Heart right ventricle (tissue), 16 donors: ENCODE results near the gene C4orf36. TPM values are rescaled to one million over a fixed set of nuclear protein-coding genes. Genes with fewer than 3 reads are reported as not detected.

Experiments
- ATAC-seq, 8 donors: fragments of 200-7000 bp; cut with Tn5 transposase; one replicate each; pipeline ENCODE4 v1.9.1; 2020; ENCODE audit warnings: mild to moderate bottlenecking in 8 of 8, moderate library complexity in 8 of 8, moderate number of reproducible peaks in 1 of 8
- DNase-seq, 2 donors: peaks; one replicate each; pipeline ENCODE4 v3.0.0-alpha.2; 2020
- H3K27ac ChIP-seq, 10 donors: fragments of 200-600 bp; sonication (generic) in 2 of 10; one replicate each; pipeline versions ENCODE4 v1.5.0 to v1.8.0; 2020 to 2022; ENCODE audit warnings: mild to moderate bottlenecking in 3 of 10
- H3K27me3 ChIP-seq, 7 donors: fragments of 200-600 bp; one replicate each; pipeline ENCODE4 v1.8.0; 2021 to 2022; ENCODE audit warnings: mild to moderate bottlenecking in 2 of 7
- H3K36me3 ChIP-seq, 9 donors: fragments of 200-600 bp; sonication (generic) in 1 of 9; one replicate each; pipeline versions ENCODE4 v1.5.0 to v1.8.0; 2020 to 2022; ENCODE audit warnings: mild to moderate bottlenecking in 2 of 9
- H3K4me1 ChIP-seq, 9 donors: fragments of 200-600 bp; sonication (generic) in 1 of 9; one replicate each; pipeline versions ENCODE4 v1.5.0 to v1.8.0; 2020 to 2022; ENCODE audit warnings: mild to moderate bottlenecking in 4 of 9
- H3K4me3 ChIP-seq, 10 donors: fragments of 200-600 bp; sonication (generic) in 2 of 10; one replicate each; pipeline versions ENCODE4 v1.5.0 to v1.8.0; 2020 to 2022; ENCODE audit warnings: mild to moderate bottlenecking in 7 of 10, moderate library complexity in 2 of 10
- H3K9me3 ChIP-seq, 11 donors: fragments of 200-600 bp in 10 of 11; sonication (generic) in 2 of 11; one replicate each; pipeline versions ENCODE4 v1.5.0 to v1.8.0; 2013 to 2022; ENCODE audit warnings: mild to moderate bottlenecking in 2 of 11, control low read depth in 1 of 11, moderate library complexity in 1 of 11
- WGBS, 2 donors: extraction: QIAGEN DNeasy Blood & Tissue Kit; methylation state at CpG; one replicate each; pipeline ENCODE4 v1.1.7; 2013; ENCODE audit warnings: inconsistent platforms in 1 of 2; 5-methylcytosine and 5-hydroxymethylcytosine counted together
- intact Hi-C, 10 donors: fragments of 100-400 bp; cut with DNase I; formaldehyde crosslinking; loops; one replicate each; pipeline versions ENCODE4 v1.11.1 to v1.14.2; 2022
- long read RNA-seq, 3 donors: library from polyadenylated mRNA; unstranded; transcript quantifications; one replicate each; pipeline ENCODE4 v2.0.0, GENCODE V29; 2020 to 2021
- polyA plus RNA-seq, 2 donors: library from polyadenylated mRNA; stranded (reverse); fragments of 200-250 nt; gene quantifications; one replicate each; pipeline ENCODE4 v1.2.3, GENCODE V29; 2013
- total RNA-seq, 10 donors: library from RNA; stranded (reverse); fragmentation: NEBNext Ultra II Directional in 3 of 10; extraction: Animal tissue kit (Norgen Biotek cat#: 25700) in 3 of 10; gene quantifications; one replicate each; pipeline versions ENCODE4 v1.2.1 to v1.2.4, GENCODE V29; 2021 to 2023
- TF ChIP-seq, protein P1 (sequence below), 9 donors: fragments of 200-600 bp; sonication (generic) in 2 of 9; IDR thresholded peaks; one replicate each; pipeline versions ENCODE4 v1.5.0 to v1.8.0; 2021 to 2022; ENCODE audit warnings: antibody characterized with exemption in 9 of 9, mild to moderate bottlenecking in 5 of 9, moderate library complexity in 1 of 9
- donor health status: Arrhythmogenic right ventricular cardiomyopathy.
- donor health status: ischemic (EF 13 %, LVEDD 7.1; RV severe dilation, severe dysfunction).
- donor health status: healthy with polysubstance abuse.
- donor health status: DM: no; HTN: yes; CAD: no.
- donor health status: DM: no; HTN: no; CAD: no.
- donor health status: ischemic (EF 25% LVEDD 6.9; RV normal size, moderate dysfunction).
- donor health status: ischemic (EF 25% LVEDD 5.7; RV mildly dilated, moderate dysfunction).
- donor health status: healthy.
- donor health status: DM: yes; HTN: yes; CAD: no.
- donor health status: Ischemic cardiomyopathy.
- donor health status: ischemic (EF 35%, LVEDD 5.7; RV mildly dilated, moderate dysfunction).
- donor health status: nonischemic (EF 11% LVEDD 7.7; RV severe dilation, severe dysfunction).
- donor health status: DM: yes; HTN: yes; CAD: no.
- donor health status: PGD.
- donor health status: ischemic (EF 29% LVEDD 5.4; RV normal size, mild dysfunction).
- donor health status: nonischemic (EF 23%, LVEDD 6.1; RV moderate dilation, normal function).

C4orf36 gene
- total RNA-seq (1 to 10 TPM in 5 of 10 donors, under 1 TPM in 3, not detected in 2; 0.58 to 3.5 (median 1.1) TPM), polyA plus RNA-seq (under 1 TPM in 1 of 2 donors, not detected in 1; 0.10 TPM)
- long read RNA-seq, donor 1: 0 reads
- long read RNA-seq, donor 2: 0 reads
- long read RNA-seq, donor 3: 0 reads

DNA sequence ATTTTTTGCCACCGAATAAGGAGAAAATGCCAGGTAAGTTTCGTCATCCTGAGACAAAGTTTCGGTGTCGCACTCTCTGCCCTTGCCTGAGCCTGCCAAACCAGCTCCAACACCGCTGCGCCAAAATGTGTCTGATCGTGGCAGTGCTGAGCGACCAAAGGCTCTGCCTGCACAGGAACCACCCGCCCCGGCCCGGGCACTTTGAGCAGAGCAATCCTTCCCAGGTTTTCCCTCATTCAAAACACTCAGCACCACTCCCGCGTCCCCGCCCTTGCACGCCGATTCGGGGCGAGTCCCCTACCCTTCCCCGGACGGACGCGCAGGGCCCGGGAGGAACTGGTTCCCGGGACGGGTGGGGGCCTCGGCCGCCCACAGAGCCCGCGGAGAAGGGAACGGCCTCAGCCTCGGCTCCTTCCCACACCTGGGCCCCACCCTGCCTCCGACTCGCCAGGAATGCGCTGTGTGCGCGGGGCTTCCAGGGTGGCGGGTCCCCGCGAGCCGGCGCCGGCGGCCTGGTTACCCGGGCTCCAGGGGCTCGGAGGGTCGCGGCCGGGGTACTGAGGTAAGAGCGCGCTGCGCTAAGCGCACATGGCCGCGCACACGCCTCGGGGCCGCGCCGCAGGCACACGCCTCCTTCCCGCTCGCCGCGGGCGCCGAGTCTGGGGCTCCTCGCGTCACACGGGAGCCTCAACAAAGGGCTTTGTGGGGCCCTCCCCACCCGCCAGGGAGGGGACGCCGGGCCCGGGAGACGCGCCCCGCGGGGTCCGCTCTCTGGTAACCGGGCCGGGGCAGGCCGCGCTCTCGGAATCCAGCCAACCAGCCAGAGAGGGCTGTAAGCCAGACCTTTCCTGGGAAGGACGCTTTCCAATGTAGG is at the start of gene C4orf36:
Gene C4orf36 (minus strand): TSS at position 661 of the 874 bp plus-strand sequence. CDS start 902 bp downstream, outside the sequence.
- intact Hi-C loops: loop anchor here in 3 of 10 donors (5.0 to 10.0 kb wide), 3 partner anchors 45 to 107 kb away; partner anchors contain the start of gene SLC10A6 (in 1 of the 3)
- Histone ChIP-seq H3K4me3 (peak within 1 kb of the TSS; percentile 72 to 90 (median 84)), H3K9me3 (no peaks in the 10 kb centered on the region), H3K4me1 (peaks cover 0 to 26% (median 0%) of the 10 kb centered on the region in 9 donors), H3K27me3 (peaks cover 0 to 16% (median 0%) of the 10 kb centered on the region in 7 donors), H3K27ac (peak within 1 kb of the TSS in 7 of 10 donors; percentile 47 to 80 (median 61)), H3K36me3 (peaks cover 0 to 6% (median 0%) of the 10 kb centered on the region in 9 donors)
- TF ChIP-seq, protein P1, sequence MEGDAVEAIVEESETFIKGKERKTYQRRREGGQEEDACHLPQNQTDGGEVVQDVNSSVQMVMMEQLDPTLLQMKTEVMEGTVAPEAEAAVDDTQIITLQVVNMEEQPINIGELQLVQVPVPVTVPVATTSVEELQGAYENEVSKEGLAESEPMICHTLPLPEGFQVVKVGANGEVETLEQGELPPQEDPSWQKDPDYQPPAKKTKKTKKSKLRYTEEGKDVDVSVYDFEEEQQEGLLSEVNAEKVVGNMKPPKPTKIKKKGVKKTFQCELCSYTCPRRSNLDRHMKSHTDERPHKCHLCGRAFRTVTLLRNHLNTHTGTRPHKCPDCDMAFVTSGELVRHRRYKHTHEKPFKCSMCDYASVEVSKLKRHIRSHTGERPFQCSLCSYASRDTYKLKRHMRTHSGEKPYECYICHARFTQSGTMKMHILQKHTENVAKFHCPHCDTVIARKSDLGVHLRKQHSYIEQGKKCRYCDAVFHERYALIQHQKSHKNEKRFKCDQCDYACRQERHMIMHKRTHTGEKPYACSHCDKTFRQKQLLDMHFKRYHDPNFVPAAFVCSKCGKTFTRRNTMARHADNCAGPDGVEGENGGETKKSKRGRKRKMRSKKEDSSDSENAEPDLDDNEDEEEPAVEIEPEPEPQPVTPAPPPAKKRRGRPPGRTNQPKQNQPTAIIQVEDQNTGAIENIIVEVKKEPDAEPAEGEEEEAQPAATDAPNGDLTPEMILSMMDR (IDR thresholded peaks at IDR 0.05): no peak
- ATAC-seq (peak; percentile 72 to 92 (median 82)), DNase-seq (peak; percentile 38 to 45)
- 1% methylated on average over 80 to 84 of the region's 84 CpGs for WGBS, 2 donors

DNA sequence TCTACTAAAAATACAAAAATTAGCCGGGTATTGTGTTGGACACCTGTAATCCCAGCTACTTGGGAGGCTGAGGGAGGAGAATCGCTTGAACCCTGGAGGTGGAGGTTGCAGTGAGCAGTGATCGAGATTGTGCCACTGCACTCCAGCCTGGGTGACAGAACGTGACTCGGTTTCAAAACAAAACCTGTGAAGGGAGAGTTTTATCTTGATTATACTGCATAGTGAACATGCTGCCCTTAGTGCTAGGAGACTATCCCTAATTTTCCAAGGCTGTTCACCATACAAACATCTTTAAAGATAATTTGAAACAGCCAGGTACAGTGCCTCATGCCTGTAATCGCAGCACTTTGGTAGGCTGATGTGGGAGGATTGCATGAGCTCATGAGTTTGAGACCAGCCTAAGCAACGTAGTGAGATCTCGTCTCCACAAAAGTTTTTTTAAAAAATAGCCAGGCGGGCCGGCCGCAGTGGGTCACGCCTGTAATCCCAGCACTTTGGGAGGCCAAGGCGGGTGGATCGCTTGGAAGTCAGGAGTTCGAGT is 48.8 kb upstream of the C4orf36 start:
- Histone ChIP-seq H3K4me3 (no peak overlapping the region), H3K27ac (peak overlapping the region in 1 of 10 donors; percentile 99), H3K36me3 (no peaks in the 10 kb centered on the region), H3K27me3 (no peaks in the 10 kb centered on the region), H3K9me3 (no peaks in the 10 kb centered on the region), H3K4me1 (peaks cover 2 to 83% (median 36%) of the 10 kb centered on the region in 9 donors)
- TF ChIP-seq, protein P1 (IDR thresholded peaks at IDR 0.05): no peak
- intact Hi-C loops: loop anchor here in 1 of 10 donors (10.0 kb wide), 1 partner anchor 54 kb away; no protein-coding TSS in a partner anchor
- DNase-seq (no peak), ATAC-seq (no peak)
- WGBS, 2 donors: 89 to 93% methylated on average over 15 of the region's 15 CpGs

DNA sequence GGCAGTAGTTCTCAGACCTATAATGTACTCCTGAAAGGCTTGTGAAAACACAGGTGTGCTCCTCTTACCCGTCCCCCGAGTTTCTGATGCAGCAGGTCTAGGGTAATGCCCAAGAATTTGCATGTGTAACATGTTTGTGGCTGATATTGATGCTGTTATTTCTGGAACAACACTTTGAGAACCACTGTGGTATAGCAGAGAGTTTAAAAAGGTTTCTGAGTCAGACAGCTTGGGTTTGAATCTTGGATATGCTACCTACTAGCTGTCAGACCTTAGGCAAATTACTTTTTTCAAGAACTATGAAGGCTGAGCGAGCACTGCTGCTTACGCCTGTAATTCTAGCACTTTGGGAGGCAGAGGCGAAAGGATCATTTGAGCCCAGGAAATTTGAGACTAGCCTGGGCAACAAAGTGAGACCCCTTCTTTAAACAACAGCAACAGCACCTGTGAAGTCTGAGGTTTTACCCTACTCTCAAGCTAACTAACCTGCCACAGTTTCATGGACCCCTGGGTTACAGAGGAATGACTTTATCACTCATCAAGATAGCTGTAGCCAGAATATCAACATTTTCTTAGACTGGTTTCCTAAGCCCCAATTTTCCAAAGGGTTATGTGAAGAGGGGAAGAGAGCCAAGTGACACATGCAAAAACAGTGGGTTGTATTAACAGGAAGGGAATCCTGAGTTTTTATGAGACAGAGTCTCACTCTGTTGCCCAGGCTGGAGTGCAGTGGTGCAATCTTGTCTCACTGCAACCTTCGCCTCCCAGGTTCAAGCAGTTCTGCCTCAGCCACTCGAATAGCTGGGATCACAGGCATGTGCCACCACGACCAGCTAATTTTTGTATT is 47.7 kb upstream of the C4orf36 start:
- intact Hi-C loops: loop anchor here in 5 of 10 donors (5.0 to 10.0 kb wide), 3 partner anchors 55 to 152 kb away; no protein-coding TSS in a partner anchor
- ATAC-seq: no peak
- H3K27me3 ChIP-seq: no peaks in the 10 kb centered on the region
- 79 to 83% methylated on average over 8 of the region's 8 CpGs for WGBS, 2 donors
- no peak for DNase-seq
- H3K9me3 ChIP-seq: no peaks in the 10 kb centered on the region
- H3K4me3 ChIP-seq: peak overlapping the region in 1 of 10 donors; percentile 7
- peaks cover 2 to 79% (median 35%) of the 10 kb centered on the region in 9 donors for H3K4me1 ChIP-seq
- TF ChIP-seq, protein P1 (IDR thresholded peaks at IDR 0.05): no peak
- H3K36me3 ChIP-seq: no peaks in the 10 kb centered on the region
- H3K27ac ChIP-seq: peak overlapping the region in 5 of 10 donors; percentile 1 to 99 (median 28)
